H1 (cell line): Measurements from ENCODE around the gene NFASC. TPM values are rescaled to one million over a fixed set of nuclear protein-coding genes. Genes with fewer than 3 reads are reported as not detected.

Source experiments
- NRF1 ChIP-seq: IDR thresholded peaks from 2 replicates; pipeline ENCODE4 v1.6.1; 2011; ENCODE audit warnings: mild to moderate bottlenecking, low read depth, low read length, improper control_type of control experiment
- SP4 ChIP-seq: IDR thresholded peaks from 2 replicates; pipeline ENCODE4 v1.6.1; 2012; ENCODE audit warnings: low read length, inconsistent platforms
- TCF12 ChIP-seq: IDR thresholded peaks from 2 replicates; pipeline ENCODE4 v1.6.1; 2011; ENCODE audit warnings: low read depth, mild to moderate bottlenecking, low read length
- ZNF274 ChIP-seq: IDR thresholded peaks from 2 replicates; pipeline ENCODE4 v1.7.0; 2012; ENCODE audit warnings: low read length, borderline replicate concordance; ENCODE audit errors: extremely low read depth
- polyA plus RNA-seq, 7 experiments: library from polyadenylated mRNA; depleted of rRNA in 3 of 7; stranded (reverse) in 5 of 7; unstranded in 2 of 7; fragments of >200 nt in 5 of 7; fragments of 200-250 nt in 2 of 7; gene quantifications; 1 replicate in 5 of 7; 2 replicates in 1 of 7; 4 replicates in 1 of 7; pipeline versions ENCODE4 v1.2.1 to v1.2.3, GENCODE V29; 2011 to 2013; ENCODE audit warnings: missing spikeins in 2 of 7, mixed read lengths in 2 of 7
- total RNA-seq: library from RNA; stranded (reverse); fragmentation: NEBNext Ultra II Directional; extraction: Animal tissue kit (Norgen Biotek cat#: 25700); gene quantifications from 2 replicates; pipeline ENCODE4 v1.2.1, GENCODE V29; 2021
- TF ChIP-seq, protein P1 (sequence below): IDR thresholded peaks from 2 replicates; pipeline ENCODE4 v1.6.1; 2012; ENCODE audit warnings: inconsistent platforms
- TF ChIP-seq, protein P2 (sequence below): IDR thresholded peaks from 2 replicates; pipeline ENCODE4 v1.6.1; 2012; ENCODE audit warnings: inconsistent platforms

Gene NFASC
- total and polyA plus RNA-seq, 2 of the 8 experiments (the other 6 are each of a cell fraction or from before 2014, with no cell fraction given) = 5.0 to 15.2 TPM

DNA sequence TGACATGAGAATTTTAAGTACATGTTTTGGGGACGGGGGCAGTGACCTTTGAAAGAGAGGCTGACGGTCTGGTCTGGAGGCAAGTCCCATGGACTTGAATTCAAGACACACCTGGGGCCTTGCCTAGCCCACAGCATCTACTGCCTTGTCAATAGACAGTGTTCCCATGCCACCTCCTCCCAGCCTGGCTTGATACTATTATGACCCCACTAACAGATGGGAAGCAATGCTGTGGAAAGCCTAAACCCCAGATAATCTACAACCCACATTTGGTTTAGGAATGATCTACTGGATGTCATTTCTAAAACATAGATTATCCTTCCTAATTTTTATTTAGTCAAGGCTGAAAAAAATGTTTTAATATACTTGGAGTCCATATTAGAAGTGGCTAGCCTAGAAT is 17.8 kb upstream of the NFASC start (continued):
- TF ChIP-seq NRF1 (no peak), ZNF274 (no peak), TCF12 (no peak), SP4 (no peak)
- TF ChIP-seq, protein P1, sequence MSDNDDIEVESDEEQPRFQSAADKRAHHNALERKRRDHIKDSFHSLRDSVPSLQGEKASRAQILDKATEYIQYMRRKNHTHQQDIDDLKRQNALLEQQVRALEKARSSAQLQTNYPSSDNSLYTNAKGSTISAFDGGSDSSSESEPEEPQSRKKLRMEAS = no peak
- TF ChIP-seq, protein P2, sequence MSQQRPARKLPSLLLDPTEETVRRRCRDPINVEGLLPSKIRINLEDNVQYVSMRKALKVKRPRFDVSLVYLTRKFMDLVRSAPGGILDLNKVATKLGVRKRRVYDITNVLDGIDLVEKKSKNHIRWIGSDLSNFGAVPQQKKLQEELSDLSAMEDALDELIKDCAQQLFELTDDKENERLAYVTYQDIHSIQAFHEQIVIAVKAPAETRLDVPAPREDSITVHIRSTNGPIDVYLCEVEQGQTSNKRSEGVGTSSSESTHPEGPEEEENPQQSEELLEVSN = no peak
